ENCODE measurements around the gene NIPA2.

Gene NIPA2

GRCh38 chr15:22844421-22845288, 6.2 kb downstream of the NIPA2 start:
- H3K36me3 Mint-ChIP-seq (ENCODE audit: low read depth): peaks cover 58% of the 10 kb centered on the region
- peak overlapping the region; percentile 99 for H3K27ac Mint-ChIP-seq
- no peaks in the 10 kb centered on the region for H3K27me3 Mint-ChIP-seq (ENCODE audit: low read depth, poor library complexity)
- no peak for TF ChIP-seq CTCF (IDR thresholded peaks at IDR 0.05)
- peaks cover 51% of the 10 kb centered on the region for H3K4me1 Mint-ChIP-seq
- peak overlapping the region; percentile 57 for H3K4me3 Mint-ChIP-seq
- no peaks in the 10 kb centered on the region for H3K9me3 Mint-ChIP-seq
- DNase-seq: peak; percentile 27

- Mint-ChIP-seq H3K36me3 (ENCODE audit: low read depth) (peaks cover 62% of the 10 kb centered on the region), H3K27ac (peak overlapping the region; percentile 99), H3K4me1 (peaks cover 43% of the 10 kb centered on the region), H3K27me3 (ENCODE audit: low read depth, poor library complexity) (no peaks in the 10 kb centered on the region), H3K9me3 (no peaks in the 10 kb centered on the region), H3K4me3 (peak overlapping the region; percentile 57)
- no peak for TF ChIP-seq CTCF (IDR thresholded peaks at IDR 0.05)
- DNase-seq: peak; percentile 54
Measured at GRCh38 chr15:22845289-22845900, 6.9 kb downstream of the NIPA2 start.

DNA sequence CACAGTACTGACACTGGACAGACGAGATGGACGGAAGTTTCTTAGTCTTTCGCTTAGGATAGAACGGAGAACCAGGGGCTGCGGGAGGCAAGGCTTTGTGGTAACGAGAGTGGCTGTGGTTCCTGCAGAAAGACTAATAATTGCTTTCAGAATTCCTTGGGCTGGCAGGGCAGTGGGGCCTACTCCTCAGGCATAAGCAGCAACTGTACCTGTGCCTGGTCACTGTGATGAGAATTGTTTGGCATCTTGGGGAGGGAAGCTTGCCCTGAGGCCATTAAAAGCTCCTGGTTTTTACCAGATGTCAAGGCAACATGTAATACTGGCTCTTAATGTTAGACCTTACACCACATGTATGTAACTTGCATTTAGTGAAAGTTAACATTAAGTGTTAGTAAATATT, 7.6 kb downstream of the NIPA2 start:
- Mint-ChIP-seq H3K4me1 (peaks cover 43% of the 10 kb centered on the region), H3K4me3 (peak overlapping the region; percentile 50), H3K36me3 (ENCODE audit: low read depth) (peaks cover 64% of the 10 kb centered on the region), H3K9me3 (no peaks in the 10 kb centered on the region), H3K27ac (peak overlapping the region; percentile 90), H3K27me3 (ENCODE audit: low read depth, poor library complexity) (no peaks in the 10 kb centered on the region)
- no peak for TF ChIP-seq CTCF (IDR thresholded peaks at IDR 0.05)
- DNase-seq: no peak

- Mint-ChIP-seq H3K27me3 (ENCODE audit: low read depth, poor library complexity) (peaks cover 3% of the 10 kb centered on the region), H3K27ac (no peak overlapping the region), H3K36me3 (ENCODE audit: low read depth) (peaks cover 66% of the 10 kb centered on the region), H3K4me3 (no peak overlapping the region), H3K9me3 (no peaks in the 10 kb centered on the region), H3K4me1 (peaks cover 22% of the 10 kb centered on the region)
- no peak for DNase-seq
- TF ChIP-seq CTCF (IDR thresholded peaks at IDR 0.05): no peak
Measured at GRCh38 chr15:22850055-22850454, 11.6 kb downstream of the NIPA2 start.

DNA sequence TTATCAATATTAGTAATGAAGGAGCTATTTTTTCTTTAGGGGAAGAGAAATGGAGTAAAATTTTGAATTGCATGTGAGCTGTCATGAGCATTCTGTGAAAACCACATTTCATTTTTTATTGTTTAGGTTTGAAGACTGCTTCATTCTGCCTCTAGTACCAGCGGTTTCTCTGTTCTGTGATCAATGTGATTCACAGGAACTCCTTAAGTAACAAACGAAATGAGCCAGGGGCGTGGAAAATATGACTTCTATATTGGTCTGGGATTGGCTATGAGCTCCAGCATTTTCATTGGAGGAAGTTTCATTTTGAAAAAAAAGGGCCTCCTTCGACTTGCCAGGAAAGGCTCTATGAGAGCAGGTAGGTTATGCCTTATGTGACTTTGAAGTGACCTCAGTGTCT, 13.0 kb downstream of the NIPA2 start:
- H3K27me3 Mint-ChIP-seq (ENCODE audit: low read depth, poor library complexity): peaks cover 3% of the 10 kb centered on the region
- no peak overlapping the region for H3K27ac Mint-ChIP-seq
- TF ChIP-seq CTCF (IDR thresholded peaks at IDR 0.05): no peak
- no peaks in the 10 kb centered on the region for H3K9me3 Mint-ChIP-seq
- H3K4me1 Mint-ChIP-seq: peaks cover 13% of the 10 kb centered on the region
- peaks cover 75% of the 10 kb centered on the region for H3K36me3 Mint-ChIP-seq (ENCODE audit: low read depth)
- no peak overlapping the region for H3K4me3 Mint-ChIP-seq
- no peak for DNase-seq

Measured in nephron progenitor cell (in vitro differentiated cells).